Hepatocyte (in vitro differentiated cells): ENCODE measurements around the gene RAPGEF4. TPM values are rescaled to one million over a fixed set of nuclear protein-coding genes. Genes with fewer than 3 reads are reported as not detected.
"Not testable (repeated sequence)": the region's sequence is repeated elsewhere in the genome, so short reads cannot be mapped to it uniquely, and the experiment has no call there.

Experiments
- DNase-seq: peaks from one replicate; pipeline ENCODE4 v3.0.0-alpha.2; 2016; ENCODE audit warnings: low spot score
- H2AFZ ChIP-seq: fragments of 200-600 bp; sonication (generic); 2 replicates; pipeline ENCODE4 v1.6.0; 2016; ENCODE audit warnings: antibody characterized with exemption, mild to moderate bottlenecking
- H3K27ac ChIP-seq: fragments of 200-600 bp; sonication (generic); 2 replicates; pipeline ENCODE4 v1.5.1; 2016; ENCODE audit warnings: mild to moderate bottlenecking
- H3K27me3 ChIP-seq: fragments of 200-600 bp; sonication (generic); 2 replicates; pipeline ENCODE4 v1.6.1; 2016
- H3K36me3 ChIP-seq: fragments of 200-600 bp; sonication (generic); replicated peaks from 2 replicates; pipeline ENCODE4 v1.5.1; 2016; ENCODE audit warnings: low read depth; ENCODE audit not compliant: insufficient read depth
- H3K4me1 ChIP-seq: fragments of 200-600 bp; sonication (generic); 2 replicates; pipeline ENCODE4 v1.5.1; 2016; ENCODE audit warnings: mild to moderate bottlenecking, moderate library complexity; ENCODE audit not compliant: insufficient read depth
- H3K4me2 ChIP-seq: fragments of 200-600 bp; sonication (generic); 2 replicates; pipeline ENCODE4 v1.6.0; 2016
- H3K4me3 ChIP-seq: fragments of 200-600 bp; sonication (generic); 2 replicates; pipeline ENCODE4 v1.5.1; 2016; ENCODE audit warnings: mild to moderate bottlenecking
- H3K79me2 ChIP-seq: fragments of 200-600 bp; sonication (generic); 2 replicates; pipeline ENCODE4 v1.6.0; 2017; ENCODE audit warnings: mild to moderate bottlenecking
- H3K9me2 ChIP-seq: fragments of 200-600 bp; sonication (generic); replicated peaks from 2 replicates; pipeline ENCODE4 v1.6.0; 2017; ENCODE audit warnings: mild to moderate bottlenecking; ENCODE audit not compliant: insufficient read depth
- H3K9me3 ChIP-seq: fragments of 200-600 bp; sonication (generic); 2 replicates; pipeline ENCODE4 v1.5.1; 2016; ENCODE audit warnings: low read depth, mild to moderate bottlenecking
- H4K20me1 ChIP-seq: fragments of 200-600 bp; sonication (generic); 2 replicates; pipeline ENCODE4 v1.6.0; 2016; ENCODE audit warnings: mild to moderate bottlenecking; ENCODE audit not compliant: insufficient read depth, poor library complexity, severe bottlenecking
- EZH2 ChIP-seq: fragments of 200-600 bp; sonication (generic); IDR thresholded peaks from 2 replicates; pipeline ENCODE4 v1.6.1; 2016; ENCODE audit warnings: antibody characterized with exemption, mild to moderate bottlenecking, borderline replicate concordance
- EZH2phosphoT487 ChIP-seq: fragments of 200-600 bp; sonication (generic); IDR thresholded peaks from one replicate; pipeline ENCODE4 v1.6.1; 2018; ENCODE audit warnings: antibody characterized with exemption, mild to moderate bottlenecking, low read depth, moderate library complexity; ENCODE audit not compliant: unreplicated experiment, severe bottlenecking
- WGBS: methylation state at CpG from one replicate; pipeline ENCODE4 v1.1.6; 2016; ENCODE audit warnings: low lambda C conversion rate; ENCODE audit errors: missing lambda C conversion rate; 5-methylcytosine and 5-hydroxymethylcytosine counted together
- polyA plus RNA-seq: library from polyadenylated mRNA; unstranded; fragments of >200 nt; fragmentation: Nextera tagmentation; extraction: Ambion mirVana; gene quantifications from 2 replicates; pipeline ENCODE4 v1.2.1, GENCODE V29; 2016
- total RNA-seq: library from RNA; depleted of rRNA; stranded (reverse); fragments of >200 nt; gene quantifications from 2 replicates; pipeline ENCODE4 v1.2.3, GENCODE V29; 2014
- TF ChIP-seq, protein P1 (sequence below): fragments of 200-600 bp; sonication (generic); IDR thresholded peaks from 2 replicates; pipeline ENCODE4 v1.5.1; 2016; ENCODE audit warnings: antibody characterized with exemption, mild to moderate bottlenecking; ENCODE audit not compliant: poor library complexity

Gene RAPGEF4
- total and polyA plus RNA-seq, 2 experiments from 2014 or later: 1.9 to 2.0 TPM

DNA sequence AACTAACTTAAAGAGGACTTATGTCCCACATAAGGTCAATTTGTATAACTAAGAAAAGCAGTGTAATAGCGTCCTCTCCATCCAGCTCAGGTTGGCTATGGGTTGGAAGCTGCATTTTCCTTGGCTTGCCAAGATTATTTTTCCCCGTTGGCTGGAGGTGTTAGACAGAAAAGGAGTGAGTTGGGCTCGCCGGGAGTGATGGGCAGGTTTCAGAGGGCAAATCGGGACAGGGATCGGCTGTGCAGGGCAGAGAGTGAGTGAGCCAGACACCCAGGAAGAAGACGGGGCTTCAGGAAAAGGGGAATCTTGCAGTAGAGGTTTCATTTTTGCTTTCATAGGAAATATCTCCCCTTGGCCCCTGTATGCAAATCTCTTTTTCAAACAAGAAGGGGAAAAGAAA, 298.5 kb downstream of the RAPGEF4 start:
- DNase-seq: no peak
- TF ChIP-seq, protein P1, sequence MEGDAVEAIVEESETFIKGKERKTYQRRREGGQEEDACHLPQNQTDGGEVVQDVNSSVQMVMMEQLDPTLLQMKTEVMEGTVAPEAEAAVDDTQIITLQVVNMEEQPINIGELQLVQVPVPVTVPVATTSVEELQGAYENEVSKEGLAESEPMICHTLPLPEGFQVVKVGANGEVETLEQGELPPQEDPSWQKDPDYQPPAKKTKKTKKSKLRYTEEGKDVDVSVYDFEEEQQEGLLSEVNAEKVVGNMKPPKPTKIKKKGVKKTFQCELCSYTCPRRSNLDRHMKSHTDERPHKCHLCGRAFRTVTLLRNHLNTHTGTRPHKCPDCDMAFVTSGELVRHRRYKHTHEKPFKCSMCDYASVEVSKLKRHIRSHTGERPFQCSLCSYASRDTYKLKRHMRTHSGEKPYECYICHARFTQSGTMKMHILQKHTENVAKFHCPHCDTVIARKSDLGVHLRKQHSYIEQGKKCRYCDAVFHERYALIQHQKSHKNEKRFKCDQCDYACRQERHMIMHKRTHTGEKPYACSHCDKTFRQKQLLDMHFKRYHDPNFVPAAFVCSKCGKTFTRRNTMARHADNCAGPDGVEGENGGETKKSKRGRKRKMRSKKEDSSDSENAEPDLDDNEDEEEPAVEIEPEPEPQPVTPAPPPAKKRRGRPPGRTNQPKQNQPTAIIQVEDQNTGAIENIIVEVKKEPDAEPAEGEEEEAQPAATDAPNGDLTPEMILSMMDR: no peak
- TF ChIP-seq EZH2phosphoT487 (no peak), EZH2 (no peak)
- 78% methylated on average over 7 of the region's 7 CpGs for WGBS

DNA sequence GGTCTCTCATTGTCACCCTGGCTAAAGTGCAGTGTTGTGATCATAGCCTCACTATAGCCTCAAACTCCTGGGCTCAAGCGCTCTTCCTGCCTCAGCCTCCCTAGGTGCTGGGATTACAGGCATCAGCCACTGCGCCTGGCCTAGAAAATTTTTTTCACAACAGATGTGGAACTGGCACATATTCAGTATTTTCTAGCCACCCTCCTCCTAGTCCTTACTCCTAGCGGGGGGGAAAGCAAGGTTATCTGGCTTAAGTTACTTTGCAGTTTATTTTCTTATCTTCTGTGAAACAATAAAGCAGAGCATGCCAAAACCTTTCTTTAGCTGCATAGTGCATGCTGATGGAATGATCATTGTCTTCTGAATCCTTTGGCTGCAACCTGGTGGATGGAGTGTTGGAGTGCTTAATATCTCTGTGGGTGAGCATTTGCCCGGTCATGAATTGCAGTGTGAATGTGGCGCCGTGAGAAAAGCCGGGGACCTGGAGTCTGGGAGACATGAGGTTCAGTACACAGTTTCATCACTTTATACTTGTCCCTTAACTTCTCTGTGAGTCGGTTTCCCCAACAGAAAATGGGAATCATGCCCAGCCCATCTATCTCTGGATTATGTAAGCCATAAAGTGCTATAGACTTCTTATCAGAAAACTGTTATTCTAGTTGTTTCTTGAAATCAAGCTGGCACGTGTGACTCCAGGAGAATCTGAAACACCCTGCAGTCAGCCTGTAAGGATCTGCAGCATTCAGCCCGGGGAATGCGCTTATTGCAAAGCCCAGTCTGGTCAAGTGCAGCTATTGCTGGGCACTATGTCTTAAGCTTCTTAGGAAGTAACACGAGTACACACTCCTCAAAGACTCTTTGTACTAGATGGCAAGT, 301.8 kb downstream of the RAPGEF4 start:
- TF ChIP-seq, protein P1: no peak
- TF ChIP-seq EZH2phosphoT487 (no peak), EZH2 (no peak)
- no peak for DNase-seq
- H3K4me1 ChIP-seq: peaks cover 22% of the 10 kb centered on the region
- no peaks in the 10 kb centered on the region for H3K9me3 ChIP-seq
- WGBS: 54% methylated on average over 12 of the region's 12 CpGs
- H3K36me3 ChIP-seq: no peaks in the 10 kb centered on the region
- H3K27me3 ChIP-seq: no peaks in the 10 kb centered on the region
- H3K27ac ChIP-seq: no peak overlapping the region
- peak overlapping the region; percentile 31 for H3K4me2 ChIP-seq
- no peaks in the 10 kb centered on the region for H3K79me2 ChIP-seq
- no peaks in the 10 kb centered on the region for H4K20me1 ChIP-seq
- H3K4me3 ChIP-seq: no peak overlapping the region
- H2AFZ ChIP-seq: no peak overlapping the region
- H3K9me2 ChIP-seq: no peaks in the 10 kb centered on the region

More for the DNA sequence above, 298.5 kb downstream of the RAPGEF4 start:
- Histone ChIP-seq H3K4me1 (peaks cover 22% of the 10 kb centered on the region), H2AFZ (no peak overlapping the region), H3K9me3 (no peaks in the 10 kb centered on the region), H3K27me3 (no peaks in the 10 kb centered on the region), H3K79me2 (no peaks in the 10 kb centered on the region), H3K9me2 (no peaks in the 10 kb centered on the region), H4K20me1 (no peaks in the 10 kb centered on the region), H3K36me3 (no peaks in the 10 kb centered on the region), H3K27ac (no peak overlapping the region), H3K4me3 (no peak overlapping the region), H3K4me2 (no peak overlapping the region)

DNA sequence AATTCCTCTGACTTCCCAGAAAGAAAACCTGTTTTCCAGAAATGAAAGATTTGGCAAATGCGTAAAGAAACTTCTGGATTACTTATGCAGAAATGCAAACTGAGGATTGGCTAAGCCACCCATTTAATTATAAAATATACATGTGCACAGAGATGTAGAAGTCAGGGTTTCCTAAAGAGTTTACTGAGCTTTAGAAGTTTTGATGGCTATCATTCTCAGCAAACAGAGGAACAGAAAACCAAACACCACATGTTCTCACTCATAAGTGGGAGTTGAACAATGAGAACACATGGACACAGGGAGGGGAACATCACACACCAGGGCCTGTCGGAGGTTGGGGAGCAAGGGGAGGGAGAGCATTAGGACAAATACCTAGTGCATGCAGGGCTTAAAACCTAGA, 302.6 kb downstream of the RAPGEF4 start:
- H4K20me1 ChIP-seq, H3K4me3 ChIP-seq, H3K9me2 ChIP-seq, H3K9me3 ChIP-seq, H3K27ac ChIP-seq, H3K79me2 ChIP-seq, H3K36me3 ChIP-seq, DNase-seq, H2AFZ ChIP-seq, H3K27me3 ChIP-seq: not testable (repeated sequence)
- Histone ChIP-seq H3K4me1 (peaks cover 22% of the 10 kb centered on the region), H3K4me2 (peak overlapping the region; percentile 31)
- WGBS: 59% methylated on average over 2 of the region's 2 CpGs

DNA sequence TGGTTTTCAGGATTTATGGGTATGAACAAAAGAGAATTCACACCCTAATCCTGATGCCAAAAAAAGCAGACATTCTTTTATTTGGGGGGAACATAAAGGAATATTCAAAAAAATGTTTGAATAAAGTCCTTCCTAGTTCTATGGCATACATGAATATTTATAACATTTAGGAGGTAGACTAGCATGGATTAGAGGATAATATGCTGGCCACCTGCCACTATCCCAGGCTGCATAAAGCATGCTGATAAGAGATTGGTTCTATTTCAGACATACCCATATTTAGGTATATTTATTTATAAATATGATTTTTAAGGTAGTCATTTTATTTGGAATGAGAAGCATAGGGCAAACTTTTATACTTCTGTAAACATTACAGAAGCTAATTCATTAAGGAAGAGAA, 305.1 kb downstream of the RAPGEF4 start:
- no peaks in the 10 kb centered on the region for H3K79me2 ChIP-seq
- no peak overlapping the region for H3K4me3 ChIP-seq
- H3K9me2 ChIP-seq: no peaks in the 10 kb centered on the region
- no peak overlapping the region for H2AFZ ChIP-seq
- H3K36me3 ChIP-seq: no peaks in the 10 kb centered on the region
- DNase-seq: no peak
- H3K9me3 ChIP-seq: no peaks in the 10 kb centered on the region
- TF ChIP-seq EZH2phosphoT487: no peak
- TF ChIP-seq, protein P1: no peak
- no peak for TF ChIP-seq EZH2
- no peak overlapping the region for H3K27ac ChIP-seq
- no peak overlapping the region for H3K4me2 ChIP-seq
- no peaks in the 10 kb centered on the region for H4K20me1 ChIP-seq
- H3K27me3 ChIP-seq: no peaks in the 10 kb centered on the region
- H3K4me1 ChIP-seq: peaks cover 33% of the 10 kb centered on the region
